Measurements from ENCODE around the gene TCF12.
"Not testable (repeated sequence)": the region's sequence is repeated elsewhere in the genome, so short reads cannot be mapped to it uniquely, and the experiment has no call there.

TCF12 gene

DNA sequence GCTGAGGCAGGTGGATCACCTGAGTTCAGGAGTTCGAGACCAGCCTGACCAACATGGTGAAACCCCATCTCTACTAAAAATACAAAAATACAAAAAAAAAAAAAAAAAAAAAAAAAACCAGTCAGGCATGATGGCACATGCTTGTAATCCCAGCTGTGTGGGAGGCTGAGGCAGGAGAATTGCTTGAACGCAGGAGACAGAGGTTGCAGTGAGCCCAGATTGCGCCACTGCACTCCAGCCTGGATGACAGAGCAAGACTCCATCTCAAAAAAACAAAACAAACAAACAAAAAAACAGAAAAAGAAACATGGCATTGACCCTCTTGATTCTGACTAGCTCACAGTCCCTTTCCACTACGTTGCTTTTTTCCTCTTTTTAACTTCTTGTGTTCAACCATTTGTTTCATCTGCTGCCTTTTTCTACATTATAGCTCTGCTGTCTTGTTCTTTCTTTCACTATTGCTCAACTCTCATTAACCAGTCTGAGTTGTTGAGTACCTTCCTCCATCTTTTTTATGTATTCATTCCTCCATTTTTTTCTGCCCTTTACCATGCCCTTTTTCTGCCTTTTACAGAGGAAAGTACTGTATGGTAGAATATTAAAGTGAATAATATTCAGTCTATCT, 179.6 kb downstream of the TCF12 start:
- DNase-seq, result not testable (repeated sequence)

DNA sequence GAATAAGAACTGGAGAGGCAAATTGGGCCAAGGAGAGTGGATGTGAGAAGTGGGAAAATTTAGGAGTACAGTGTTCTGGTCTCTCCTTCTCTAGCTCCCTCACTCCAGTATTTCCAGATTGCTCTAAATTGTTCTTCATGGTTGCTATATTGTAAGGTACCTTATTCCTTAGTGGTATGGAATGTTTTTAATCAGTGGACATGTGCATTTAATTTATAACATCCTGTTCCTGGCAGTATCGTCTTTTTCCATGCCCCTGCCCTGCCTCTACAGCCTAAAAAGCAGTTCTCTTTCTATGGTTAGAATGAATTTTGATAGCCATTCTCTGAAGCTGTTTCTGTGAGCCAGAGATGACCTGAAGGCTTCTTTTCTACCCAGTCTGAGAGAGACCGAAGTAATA, 180.5 kb downstream of the TCF12 start:
- no peak for DNase-seq

DNA sequence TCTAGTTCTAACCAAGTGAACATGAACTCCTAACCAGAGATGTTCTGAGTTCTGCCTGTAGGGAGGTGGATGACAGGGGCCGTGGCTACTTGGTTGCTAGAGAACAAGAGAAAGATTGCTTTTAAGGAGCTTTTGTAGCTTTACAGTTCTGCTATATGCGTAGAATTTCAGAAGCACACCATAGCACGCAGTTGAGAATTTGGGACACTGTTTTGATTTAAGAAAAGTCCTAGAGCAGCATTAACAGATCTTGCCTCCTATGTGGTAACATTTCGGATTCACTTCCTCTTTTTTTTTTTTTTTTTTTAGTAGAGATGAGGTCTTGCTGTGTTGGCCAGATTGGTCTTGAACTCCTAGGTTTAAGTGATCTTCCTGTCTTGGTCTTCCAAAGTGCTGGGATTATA, 181.7 kb downstream of the TCF12 start:
- no peak for DNase-seq

DNA sequence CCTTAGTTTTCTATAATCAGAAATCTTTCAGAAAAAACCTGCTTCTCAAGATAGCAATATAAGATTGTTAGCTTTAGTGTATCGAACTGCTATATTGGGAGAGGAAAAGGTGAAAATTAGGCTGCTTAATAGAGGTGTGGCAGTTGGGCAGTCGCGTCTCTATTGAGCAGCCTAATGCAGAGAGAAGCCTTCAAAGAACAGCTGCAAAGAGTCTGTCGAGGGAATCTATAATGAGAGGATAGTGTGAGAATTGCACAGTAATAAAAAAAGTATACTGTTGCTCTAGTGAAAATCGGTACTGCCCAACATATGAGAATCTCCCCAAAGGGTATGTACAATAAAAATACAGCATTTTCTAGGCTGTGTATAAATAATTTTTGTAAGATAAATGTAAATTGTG, 184.4 kb downstream of the TCF12 start:
- no peak for DNase-seq

DNA sequence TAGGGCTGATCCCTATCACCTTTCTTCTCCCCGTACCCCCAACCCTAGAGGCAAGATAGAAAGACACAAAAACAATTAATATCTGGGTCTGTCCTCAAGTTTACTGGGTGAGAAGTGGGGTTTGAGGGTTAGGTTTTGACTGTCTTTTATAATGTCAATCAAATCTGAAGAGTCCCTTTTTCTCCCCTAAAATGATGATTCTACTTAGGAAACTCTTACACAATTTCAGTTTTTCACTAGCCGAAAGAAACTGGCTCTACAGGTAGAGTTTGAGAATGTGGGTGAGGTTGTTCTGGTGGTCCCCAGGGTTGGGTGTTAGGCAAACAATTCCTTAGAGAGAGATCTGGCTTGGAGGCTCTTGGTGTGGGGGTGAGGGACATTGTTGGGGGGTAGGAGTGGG, 189.9 kb downstream of the TCF12 start:
- no peak for DNase-seq

DNA sequence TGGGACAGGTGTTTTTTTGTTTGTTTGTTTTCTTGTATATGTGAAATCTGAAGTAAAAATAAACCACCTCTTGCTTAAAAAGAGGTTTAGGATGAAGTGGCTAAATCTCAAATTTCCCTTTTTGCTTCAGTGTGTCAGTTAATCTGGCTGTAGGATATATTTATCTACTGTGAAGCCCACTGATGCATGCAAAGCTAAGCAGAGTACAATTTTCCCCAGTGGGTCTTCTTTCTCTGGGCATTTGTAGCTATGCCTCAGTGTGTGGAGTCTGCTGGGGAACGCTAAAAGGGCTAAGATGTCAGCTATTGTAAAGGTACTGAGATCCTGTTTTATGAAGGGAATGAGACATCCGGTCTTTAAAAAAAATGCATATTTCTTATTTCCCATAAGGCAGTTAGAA, 190.6 kb downstream of the TCF12 start:
- peak; percentile 39 for DNase-seq

DNA sequence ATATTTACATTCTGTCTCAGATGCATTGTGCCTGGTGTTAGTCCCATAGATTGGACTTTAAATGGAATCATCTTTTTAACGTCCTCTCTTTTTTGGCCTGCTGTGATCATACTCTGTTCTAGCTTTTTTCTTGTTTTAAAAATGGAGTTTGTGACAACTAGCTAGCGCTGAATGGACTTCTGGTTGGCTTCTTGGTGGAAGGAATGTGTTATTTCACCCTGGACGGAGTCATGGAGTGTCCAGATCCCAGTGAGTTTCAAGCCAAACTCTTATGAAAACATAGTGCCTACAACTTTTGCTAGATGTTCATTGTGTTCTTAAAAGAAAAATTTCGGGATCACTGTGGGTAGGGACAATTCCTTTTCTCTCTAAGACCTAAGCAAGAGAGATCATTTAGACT, 192.6 kb downstream of the TCF12 start:
- DNase-seq, result no peak

DNA sequence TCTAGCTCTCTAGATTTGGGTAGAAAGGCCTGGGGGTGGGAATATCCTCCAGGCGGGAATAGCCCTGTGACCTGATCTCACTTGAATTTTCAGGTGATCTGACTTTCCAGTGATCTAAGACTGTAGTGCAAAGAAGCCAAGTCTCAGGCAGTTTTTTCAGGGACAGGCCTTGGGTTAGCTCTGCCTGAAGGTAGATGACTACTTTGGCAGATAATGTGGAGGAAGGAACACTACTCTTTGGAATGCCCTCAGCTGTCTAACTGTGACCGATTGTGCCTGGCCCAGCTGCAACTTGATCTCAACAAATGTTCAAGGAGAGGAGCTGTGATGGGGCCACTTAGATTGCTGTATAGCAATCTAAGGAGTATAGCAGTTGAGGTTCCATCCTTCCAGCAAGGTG, 193.7 kb downstream of the TCF12 start:
- peak; percentile 15 for DNase-seq

DNA sequence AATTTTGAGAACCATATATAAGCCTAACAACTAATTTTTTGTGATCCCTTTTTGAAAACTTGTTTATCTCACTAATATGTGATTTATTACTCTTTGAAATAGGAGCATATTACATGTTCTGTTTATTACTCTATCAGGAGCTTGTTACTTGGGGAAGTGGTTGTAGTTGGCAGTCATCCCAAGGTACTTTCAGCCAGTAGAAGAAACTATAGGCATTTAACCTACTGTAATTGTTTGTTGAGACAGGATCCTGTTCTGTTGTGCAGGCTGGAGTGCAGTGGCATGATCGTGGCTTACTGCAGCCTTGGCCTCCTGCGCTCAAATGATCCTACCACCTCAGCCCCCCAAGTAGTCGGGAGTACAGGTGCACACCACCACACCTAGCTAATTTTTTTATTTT, 195.6 kb downstream of the TCF12 start:
- peak; percentile 25 for DNase-seq

DNA sequence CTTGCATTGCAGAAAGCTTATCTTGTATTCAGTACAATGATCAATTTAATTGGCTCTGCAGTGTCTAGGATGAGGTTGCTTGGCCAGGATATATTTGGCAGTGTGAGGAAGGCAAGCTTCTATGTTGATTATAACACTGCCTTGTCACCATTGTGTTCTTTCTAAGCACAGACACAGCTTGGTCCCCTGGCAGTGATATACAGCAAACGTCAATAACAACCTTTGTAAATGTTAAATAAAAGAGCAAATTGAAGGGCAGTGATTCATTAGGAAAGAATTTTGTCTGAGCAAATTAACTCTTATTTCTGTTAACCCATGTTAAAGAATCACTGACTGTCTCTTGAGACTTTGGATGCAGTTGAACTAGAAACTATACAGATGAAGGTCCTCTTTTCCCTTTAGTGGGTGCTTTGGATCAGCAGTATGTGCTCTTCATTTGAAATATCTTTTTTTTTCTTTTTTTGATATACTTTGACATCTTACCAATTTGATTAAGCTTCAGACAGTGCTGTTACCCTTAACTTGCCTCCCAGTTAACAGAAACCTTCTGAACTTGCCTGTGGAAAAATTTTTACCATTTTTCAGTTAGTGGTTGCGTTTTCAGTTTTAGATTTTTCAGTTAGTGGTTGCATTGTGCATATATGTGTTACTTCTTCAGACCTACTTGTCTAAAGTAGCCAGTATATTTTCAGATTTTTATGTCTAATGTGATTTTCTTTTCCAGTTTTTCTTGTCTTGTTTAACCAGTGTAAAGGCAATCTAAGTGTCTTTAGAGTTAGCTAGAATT, 199.8 kb downstream of the TCF12 start:
- peak; percentile 38 for DNase-seq

DNA sequence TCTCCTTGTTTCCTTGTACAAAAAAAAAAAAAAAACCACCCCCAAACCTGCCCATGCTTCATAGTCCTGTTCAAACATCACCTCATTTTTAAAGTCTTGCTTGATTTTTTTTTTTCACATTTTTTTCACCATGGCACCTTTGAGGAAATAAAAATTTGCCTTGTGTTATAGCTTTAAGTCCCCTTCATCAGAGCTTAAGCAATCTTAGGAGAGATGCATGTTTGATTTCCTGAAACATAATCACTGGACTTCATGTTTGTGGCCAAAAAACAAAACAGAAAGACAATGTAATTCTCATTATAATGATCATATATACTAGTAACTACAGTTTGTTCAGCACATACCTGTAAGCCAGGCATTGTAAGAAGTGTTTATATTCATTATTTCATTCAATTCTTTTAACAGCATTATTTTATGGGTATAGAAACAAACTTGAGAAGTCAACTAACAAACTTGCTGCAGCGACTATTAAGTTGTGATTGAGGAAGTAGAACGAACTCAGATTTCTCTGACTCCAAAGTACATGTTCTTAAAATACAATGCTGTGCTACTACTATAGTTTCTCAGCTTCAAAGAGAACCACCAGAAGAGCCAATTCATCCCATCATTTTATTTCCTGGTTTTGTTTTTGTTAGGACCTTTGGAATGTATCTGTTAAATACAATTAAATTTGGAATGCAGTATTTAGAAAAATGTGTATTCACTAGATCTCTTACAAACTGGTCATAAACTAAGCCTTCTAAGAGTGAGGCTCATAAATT, 203.8 kb downstream of the TCF12 start:
- DNase-seq, result no peak

DNA sequence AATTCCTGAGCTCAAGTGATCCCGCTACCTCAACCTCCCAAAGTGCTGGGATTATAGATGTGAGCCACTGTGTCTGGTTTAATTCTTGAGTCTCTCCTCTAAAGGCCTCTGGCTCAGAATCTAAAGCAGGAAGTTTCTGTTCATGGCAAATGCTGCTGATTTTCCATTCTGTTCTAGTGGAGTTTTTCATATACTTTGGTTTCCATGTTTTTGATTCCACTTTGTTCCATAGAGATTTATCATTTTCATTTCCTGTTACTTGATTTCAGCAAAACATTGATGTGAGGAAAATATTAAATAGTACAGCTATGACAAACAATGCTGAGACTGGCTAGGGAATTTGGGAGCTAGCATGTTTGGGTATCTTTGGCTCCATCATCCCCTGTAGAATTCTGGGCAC, 205.6 kb downstream of the TCF12 start:
- DNase-seq, result no peak

DNA sequence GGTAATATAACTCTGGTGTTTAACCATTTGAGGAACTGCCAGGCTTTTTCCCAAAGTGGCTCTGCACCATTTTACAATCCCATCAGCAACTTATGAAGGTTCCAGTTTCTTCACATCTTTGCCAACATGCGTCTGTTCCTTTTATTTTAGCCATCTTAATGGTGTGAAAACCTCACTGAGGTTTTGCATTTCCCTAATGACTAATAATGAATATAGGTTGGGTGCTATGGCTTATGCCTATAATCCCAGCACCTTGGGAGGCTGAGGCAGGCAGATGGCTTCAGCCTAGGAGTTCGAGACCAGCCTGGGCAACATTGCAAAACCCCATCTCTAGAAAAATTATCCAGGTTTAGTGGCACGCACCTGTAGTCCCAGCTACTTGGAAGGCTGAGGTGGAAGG, 210.6 kb downstream of the TCF12 start:
- DNase-seq, result no peak

DNA sequence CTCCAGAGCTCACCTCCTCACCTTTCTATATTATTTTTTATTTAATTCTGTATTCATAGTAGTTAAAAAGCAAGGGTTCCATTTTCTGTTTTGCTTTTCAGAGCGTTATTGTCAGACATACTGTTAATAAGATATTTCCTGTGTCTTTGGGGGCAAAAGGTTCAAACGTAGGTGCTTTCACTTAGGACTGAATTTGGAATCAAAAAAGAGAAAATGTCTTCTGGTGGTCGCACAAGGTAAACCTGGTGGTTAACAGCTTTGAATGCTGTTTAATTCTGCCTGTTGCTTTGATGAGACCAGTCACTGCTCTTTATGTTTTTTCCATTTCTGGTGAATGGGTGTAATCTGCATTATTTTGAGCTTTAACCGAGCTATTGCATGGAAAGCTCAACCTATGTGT, 212.5 kb downstream of the TCF12 start:
- no peak for DNase-seq

DNA sequence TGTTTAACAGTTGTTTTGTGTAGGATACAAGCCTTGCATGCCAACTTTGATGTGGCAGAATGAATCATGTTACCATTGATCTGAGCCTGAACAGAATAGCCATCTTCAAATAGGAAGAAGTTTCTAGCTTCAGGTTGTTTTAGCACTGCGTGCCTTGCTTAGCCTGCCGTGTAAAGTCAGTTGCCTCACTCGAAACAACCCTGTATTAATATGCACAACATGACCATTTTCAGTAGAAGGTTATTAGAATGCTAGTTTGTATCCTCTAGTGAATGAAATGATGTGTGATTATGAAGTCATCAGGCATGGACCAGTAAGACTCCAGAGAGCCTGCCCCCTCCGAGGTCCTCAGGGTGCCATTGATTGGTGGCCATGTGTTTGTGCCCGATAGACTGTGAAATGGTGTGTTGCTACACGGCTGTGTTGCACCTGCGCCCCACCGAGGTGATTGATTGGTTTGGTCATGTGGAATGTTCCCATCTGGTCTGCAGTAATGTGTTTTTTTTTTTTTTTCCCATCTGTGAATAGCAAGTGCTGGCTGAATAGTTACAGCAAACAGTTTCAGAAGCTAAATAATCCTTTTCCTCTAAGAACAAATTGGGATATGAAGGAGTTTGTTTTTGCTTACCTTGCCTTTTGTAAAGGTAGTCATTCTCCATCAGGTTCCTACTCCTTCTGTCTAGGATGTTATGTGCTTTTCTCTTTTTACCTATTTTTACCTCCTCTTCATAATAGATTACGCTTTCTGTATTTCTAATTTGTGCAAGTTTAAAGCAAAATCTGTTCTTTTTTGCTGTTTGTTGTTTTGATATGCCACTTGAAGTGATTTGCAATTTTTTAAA, 214.9 kb downstream of the TCF12 start:
- peak; percentile 98 for DNase-seq

DNA sequence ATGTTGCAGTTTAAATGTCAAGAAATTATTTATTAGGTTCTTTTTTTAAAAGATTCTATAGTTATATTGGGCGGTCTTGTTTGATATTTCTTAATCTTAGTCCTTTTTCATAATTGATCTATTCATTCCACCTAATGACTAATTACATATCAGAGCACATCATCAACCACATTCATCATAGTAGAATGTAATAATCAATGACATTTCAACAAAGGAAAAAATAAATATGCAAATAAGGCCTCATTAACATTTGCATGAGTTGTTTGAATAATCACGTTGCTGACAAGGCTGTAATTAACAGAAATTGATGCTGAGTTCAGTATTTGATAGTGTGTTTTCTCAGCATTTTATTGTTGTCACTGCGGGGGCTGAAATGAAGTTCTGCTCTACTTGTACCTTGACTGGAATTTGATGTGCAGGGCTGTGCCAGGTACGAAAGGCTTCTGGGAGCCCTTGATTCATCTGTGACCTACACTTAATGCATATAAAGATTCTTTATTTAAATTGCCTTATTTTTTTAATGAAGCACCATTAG, 215.7 kb downstream of the TCF12 start:
- DNase-seq, result peak; percentile 97

DNA sequence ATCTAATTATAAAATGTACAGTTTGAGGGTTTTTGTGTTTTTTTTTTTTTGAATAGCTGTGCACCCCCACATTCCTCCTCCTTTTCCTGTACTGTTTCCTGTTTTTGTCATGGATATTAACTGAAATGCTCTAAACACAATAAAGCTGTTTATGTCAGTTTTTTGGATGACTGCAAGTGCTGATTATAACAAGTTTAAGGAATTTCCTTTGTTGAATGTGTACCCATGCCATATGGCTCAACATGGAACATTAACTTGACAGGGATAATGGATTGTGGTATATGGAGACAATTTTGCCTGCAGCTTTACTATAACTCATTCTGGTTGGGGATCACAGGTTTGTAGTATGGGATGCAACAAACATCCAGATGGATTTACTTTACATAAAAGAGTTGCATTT, 216.4 kb downstream of the TCF12 start:
- DNase-seq, result peak; percentile 95

DNA sequence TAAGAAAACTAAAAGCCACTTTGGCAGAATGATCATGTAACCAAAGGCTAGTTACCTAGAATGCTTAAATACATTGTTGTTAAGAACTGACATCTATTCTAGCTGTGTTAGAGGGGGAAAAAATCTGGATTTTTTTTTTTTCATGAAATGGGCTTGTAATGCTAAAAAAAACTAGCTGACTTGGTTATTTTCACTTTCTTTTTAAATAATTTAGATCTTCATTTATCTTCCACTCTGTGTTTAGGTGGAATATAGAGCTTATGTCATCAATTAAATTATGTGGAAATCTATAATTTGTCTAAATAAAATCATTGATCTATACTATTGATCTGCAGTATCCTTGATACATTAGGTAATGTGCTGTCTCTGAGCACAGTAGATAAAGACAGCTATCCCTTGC, 217.4 kb downstream of the TCF12 start:
- no peak for DNase-seq

DNA sequence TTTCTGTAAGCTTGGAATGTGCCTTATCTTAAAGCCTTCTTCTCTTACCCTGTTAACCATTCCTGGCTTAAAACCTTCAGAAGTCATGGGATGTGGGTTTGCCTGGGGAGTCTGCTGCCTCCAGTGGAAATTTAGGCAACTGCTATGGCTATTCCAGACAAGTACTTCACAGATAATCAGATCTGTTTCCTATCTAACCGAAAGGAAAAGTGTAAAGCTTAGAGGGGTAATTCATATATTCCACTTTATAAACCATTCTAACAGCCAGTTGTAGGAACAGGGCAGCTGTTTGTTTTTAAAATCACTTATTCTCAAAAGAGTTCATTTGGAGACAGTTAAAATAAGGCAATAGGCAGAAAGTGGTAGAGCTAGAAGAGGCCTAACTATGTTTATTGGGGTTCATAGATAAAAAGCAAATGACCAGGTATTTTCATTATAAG, 219.9 kb downstream of the TCF12 start:
- DNase-seq, result peak; percentile 81

DNA sequence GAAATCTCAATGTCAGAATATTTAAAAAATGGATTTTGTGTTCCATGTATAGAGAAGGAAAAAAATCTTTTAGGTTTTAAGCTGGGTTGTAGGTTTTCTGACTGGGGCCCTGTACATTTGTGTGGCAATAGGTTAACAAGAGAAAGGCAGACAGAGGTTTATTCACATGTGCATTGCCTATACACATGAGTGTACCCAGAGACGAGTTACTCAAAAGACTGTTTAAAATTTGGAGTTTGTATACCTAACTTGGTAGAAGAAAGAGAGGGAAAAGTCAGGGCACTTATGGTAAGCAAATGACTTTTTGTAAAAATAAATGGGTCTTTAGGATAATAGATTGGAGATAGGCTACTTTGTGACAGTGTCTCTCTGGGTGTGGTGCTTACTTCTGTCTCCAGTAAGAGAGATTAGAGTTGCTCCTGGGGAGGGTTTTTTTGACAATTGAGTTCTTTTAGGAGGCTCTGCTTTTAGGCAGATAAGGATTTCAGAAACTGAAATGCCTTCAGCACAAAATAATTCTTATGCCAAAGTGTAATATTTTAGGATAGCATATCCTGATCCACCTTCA, 225.2 kb downstream of the TCF12 start:
- DNase-seq, result no peak

DNA sequence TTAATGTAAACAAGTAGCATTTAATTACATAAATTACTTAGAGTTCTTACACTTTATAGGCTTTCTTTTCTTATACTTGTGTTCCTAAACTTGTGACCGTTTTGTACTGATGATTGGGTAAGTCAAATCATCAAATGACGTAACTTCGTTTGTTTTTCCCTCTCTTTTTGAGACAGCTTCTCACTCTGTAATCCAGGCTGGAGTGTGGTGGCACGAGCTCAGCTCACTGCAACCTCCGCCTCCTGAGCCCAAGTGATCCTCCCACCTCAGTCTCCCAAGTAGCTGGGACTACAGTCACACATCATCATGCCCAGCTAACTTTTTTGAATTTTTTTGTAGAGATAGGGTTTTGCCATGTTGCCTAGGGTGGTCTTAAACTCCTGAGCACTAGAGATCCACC, 226.0 kb downstream of the TCF12 start:
- DNase-seq, result no peak

DNA sequence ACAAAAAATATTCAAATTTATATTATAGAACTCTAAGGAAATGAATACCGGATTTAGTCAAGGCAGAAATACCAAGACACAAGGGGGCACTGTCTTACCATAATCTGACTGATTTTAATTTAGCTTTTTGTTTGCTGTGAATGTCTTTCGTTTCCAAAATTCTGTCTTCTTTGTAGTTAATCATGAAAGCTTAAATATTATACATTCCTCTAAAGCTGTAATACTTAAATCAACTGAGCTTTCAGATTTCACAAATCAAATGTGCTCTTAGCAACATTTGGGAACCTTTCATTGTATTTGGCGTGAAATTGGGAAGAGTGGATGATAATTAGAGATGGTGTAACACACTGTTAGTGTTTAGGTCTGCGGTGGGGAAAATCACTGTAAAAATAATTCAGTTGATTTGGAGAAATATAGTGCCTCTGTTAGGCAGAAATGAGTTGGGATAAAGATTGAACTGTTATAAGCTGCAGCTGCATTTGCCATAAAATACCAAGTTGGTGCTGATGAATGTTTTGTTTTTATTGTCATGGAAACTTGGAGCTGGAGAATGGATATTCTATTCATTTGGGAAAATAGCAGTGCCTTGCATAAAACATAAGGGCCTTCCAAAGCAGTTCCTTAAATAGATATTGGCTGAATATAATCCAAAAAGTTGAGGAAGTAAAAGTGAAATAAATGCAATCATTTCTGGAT, 228.2 kb downstream of the TCF12 start:
- DNase-seq, result peak; percentile 81

All from NCI-H69 (cell line).